T-helper 17 cell (primary cell): ENCODE data around the gene WASHC3. TPM values are rescaled to one million over a fixed set of nuclear protein-coding genes. Genes with fewer than 3 reads are reported as not detected.
A peak's percentile ranks its signal among the peaks of the same experiment; 100 is the strongest.

ENCODE experiments used
- ATAC-seq: fragments of 150-1000 bp; cut with Tn5 transposase; 2 replicates; pipeline ENCODE4 v1.10.0; 2021; ENCODE audit warnings: mild to moderate bottlenecking, moderate library complexity
- DNase-seq, 3 donors: peaks; one replicate each; pipeline versions ENCODE4 v3.0.0 to v3.0.0-alpha.2; 2020 to 2021
- H3K9me3 ChIP-seq: one replicate; pipeline ENCODE4 v1.7.0; 2013; ENCODE audit warnings: low read length, mild to moderate bottlenecking; ENCODE audit not compliant: control insufficient read depth, poor library complexity, severe bottlenecking
- H3K27ac Mint-ChIP-seq: one replicate; pipeline ENCODE4 v1.8.0; 2022; ENCODE audit warnings: mild to moderate bottlenecking, moderate library complexity, mixed read lengths
- H3K27me3 Mint-ChIP-seq: one replicate; pipeline ENCODE4 v1.8.0; 2022; ENCODE audit warnings: mixed read lengths
- H3K36me3 Mint-ChIP-seq: one replicate; pipeline ENCODE4 v1.8.0; 2022; ENCODE audit warnings: low read depth, mixed read lengths
- H3K4me1 Mint-ChIP-seq: one replicate; pipeline ENCODE4 v1.8.0; 2022; ENCODE audit warnings: mild to moderate bottlenecking, mixed read lengths
- H3K4me3 Mint-ChIP-seq: one replicate; pipeline ENCODE4 v1.8.0; 2022; ENCODE audit warnings: mild to moderate bottlenecking, moderate library complexity, mixed read lengths
- total RNA-seq, 4 donors: library from RNA in 2 of 4; stranded (reverse) in 2 of 4; gene quantifications; one replicate each; pipeline ENCODE4 v1.2.3 and lab custom pipeline; 2022 to 2026

The WASHC3 gene
- total RNA-seq, 2 donors from 2014 or later = 27.8 to 37.6 TPM

DNA sequence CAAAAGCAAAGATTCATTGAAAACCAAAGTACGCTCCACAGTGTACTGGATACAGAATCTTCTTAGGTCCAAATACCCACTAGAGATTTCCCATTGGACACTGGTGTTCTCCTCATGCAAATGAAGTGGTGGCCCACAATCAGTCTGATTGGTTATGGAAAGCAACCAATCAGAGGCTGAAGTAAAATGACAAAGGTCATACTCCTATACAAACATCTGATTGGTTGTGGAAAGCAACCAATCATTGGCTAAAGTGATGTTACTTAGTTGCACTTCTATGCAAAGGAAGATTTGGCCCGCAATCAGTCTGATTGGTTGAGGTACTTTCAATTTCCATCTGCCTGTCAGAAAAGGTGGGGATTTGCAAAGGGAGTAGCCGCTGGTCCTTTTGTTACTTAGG lies 1.3 kb upstream of the WASHC3 start:
- DNase-seq (no peak), ATAC-seq (no peak)
- Mint-ChIP-seq H3K36me3 (peaks cover 10% of the 10 kb centered on the region), H3K4me3 (no peak overlapping the region), H3K27me3 (peaks cover 14% of the 10 kb centered on the region), H3K27ac (no peak overlapping the region), H3K4me1 (peaks cover 28% of the 10 kb centered on the region)
- no peaks in the 10 kb centered on the region for H3K9me3 ChIP-seq

GRCh38 chr12:102062419-102062806 lies 622 bp upstream of the WASHC3 start:
- H3K9me3 ChIP-seq = no peaks in the 10 kb centered on the region
- Mint-ChIP-seq H3K27me3 (peaks cover 14% of the 10 kb centered on the region), H3K4me3 (peak overlapping the region; percentile 98), H3K4me1 (peaks cover 33% of the 10 kb centered on the region), H3K27ac (peak overlapping the region; percentile 100), H3K36me3 (peaks cover 10% of the 10 kb centered on the region)
- ATAC-seq = no peak
- DNase-seq = no peak

DNA sequence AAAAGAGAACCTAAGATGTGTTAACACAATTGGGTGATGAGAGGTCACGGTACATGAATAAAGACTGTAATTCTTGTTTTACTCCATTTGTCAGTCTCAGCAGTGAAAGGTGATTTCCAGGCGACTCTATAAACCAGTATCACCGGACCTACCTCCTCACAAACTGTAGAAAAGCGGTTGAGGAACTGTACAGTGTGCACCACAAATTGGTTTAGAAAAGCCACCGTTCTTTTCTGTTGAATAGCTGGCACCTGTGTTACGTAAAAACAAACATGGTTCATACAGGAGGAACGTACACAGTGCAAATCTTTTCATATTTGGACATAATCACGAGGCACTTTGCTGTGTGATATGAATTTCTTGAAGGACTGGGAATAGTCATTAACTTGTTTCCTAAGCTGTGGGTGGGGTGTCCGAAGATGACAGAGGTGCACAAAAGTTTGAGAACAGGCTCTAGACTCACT lies 663 bp downstream of the WASHC3 start:
- H3K4me3 Mint-ChIP-seq = peak overlapping the region; percentile 98
- ATAC-seq (peak; percentile 59), DNase-seq (peak in 1 of 3 donors; percentile 13)
- H3K27me3 Mint-ChIP-seq = peaks cover 13% of the 10 kb centered on the region
- H3K27ac Mint-ChIP-seq = peak overlapping the region; percentile 100
- H3K36me3 Mint-ChIP-seq = peaks cover 16% of the 10 kb centered on the region
- no peaks in the 10 kb centered on the region for H3K9me3 ChIP-seq
- peaks cover 40% of the 10 kb centered on the region for H3K4me1 Mint-ChIP-seq

- H3K36me3 Mint-ChIP-seq = peaks cover 20% of the 10 kb centered on the region
- peak overlapping the region; percentile 33 for H3K4me3 Mint-ChIP-seq
- ATAC-seq (peak; percentile 37), DNase-seq (no peak)
- peaks cover 45% of the 10 kb centered on the region for H3K4me1 Mint-ChIP-seq
- H3K9me3 ChIP-seq = no peaks in the 10 kb centered on the region
- H3K27me3 Mint-ChIP-seq = peaks cover under 1% of the 10 kb centered on the region
- peak overlapping the region; percentile 100 for H3K27ac Mint-ChIP-seq
These were observed 2.4 kb downstream of the WASHC3 start for GRCh38 chr12:102059343-102059742.

DNA sequence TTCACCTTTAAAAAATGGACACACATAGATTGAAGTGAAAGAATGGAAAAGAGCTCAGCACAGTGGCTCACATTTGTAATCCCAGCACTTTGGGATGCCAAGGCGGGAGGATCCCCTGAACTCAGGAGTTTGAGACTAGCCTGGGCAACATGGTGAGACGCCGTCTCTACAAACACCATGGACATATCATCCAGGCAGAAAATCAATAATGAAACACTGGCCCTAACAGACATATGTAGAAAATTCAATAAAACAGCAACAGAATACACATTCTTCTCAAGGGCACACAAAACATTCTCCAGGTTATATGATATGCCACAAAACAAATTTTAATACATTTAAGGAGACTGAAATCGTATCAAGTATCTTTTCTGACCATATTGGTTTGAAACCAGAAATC lies 7.4 kb downstream of the WASHC3 start:
- Mint-ChIP-seq H3K27me3 (no peaks in the 10 kb centered on the region), H3K36me3 (peaks cover 21% of the 10 kb centered on the region), H3K4me3 (no peak overlapping the region), H3K27ac (peak overlapping the region; percentile 19), H3K4me1 (peaks cover 38% of the 10 kb centered on the region)
- ATAC-seq (no peak), DNase-seq (no peak)
- no peaks in the 10 kb centered on the region for H3K9me3 ChIP-seq

GRCh38 chr12:102053062-102053349 lies 8.8 kb downstream of the WASHC3 start:
- H3K4me3 Mint-ChIP-seq = no peak overlapping the region
- H3K4me1 Mint-ChIP-seq = peaks cover 29% of the 10 kb centered on the region
- H3K9me3 ChIP-seq = no peaks in the 10 kb centered on the region
- no peaks in the 10 kb centered on the region for H3K27me3 Mint-ChIP-seq
- H3K27ac Mint-ChIP-seq = peak overlapping the region; percentile 88
- no peak for ATAC-seq
- DNase-seq = no peak
- peaks cover 17% of the 10 kb centered on the region for H3K36me3 Mint-ChIP-seq

GRCh38 chr12:102052192-102053061 lies 9.4 kb downstream of the WASHC3 start:
- Mint-ChIP-seq H3K27ac (no peak overlapping the region), H3K4me3 (no peak overlapping the region), H3K36me3 (peaks cover 17% of the 10 kb centered on the region), H3K4me1 (peaks cover 24% of the 10 kb centered on the region), H3K27me3 (no peaks in the 10 kb centered on the region)
- DNase-seq (no peak), ATAC-seq (no peak)
- H3K9me3 ChIP-seq = no peaks in the 10 kb centered on the region

DNA sequence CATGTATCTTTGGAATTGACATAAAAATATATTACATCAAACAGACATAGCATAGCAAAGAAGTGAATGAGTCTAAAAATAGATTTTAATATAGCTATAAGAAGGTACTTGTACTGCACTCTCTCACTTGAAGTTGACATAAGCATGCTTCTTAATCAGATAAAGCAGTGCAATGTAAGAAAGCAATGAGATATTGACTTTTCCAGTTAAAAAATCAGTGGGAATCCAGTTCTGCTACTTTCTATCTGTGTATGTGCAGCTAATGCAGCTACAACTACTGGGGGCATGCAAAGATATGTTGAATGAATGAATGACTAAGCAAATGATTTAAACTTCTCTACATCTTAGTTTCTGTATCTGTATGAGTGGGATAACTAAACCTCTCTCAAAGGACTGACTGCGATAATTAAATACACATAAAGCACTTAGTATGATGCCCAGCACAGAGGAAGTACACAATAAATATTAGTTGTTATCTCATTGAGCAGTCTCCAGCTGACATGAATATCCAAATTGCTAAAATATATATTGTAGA lies 10.3 kb downstream of the WASHC3 start:
- ATAC-seq (no peak), DNase-seq (no peak)
- peaks cover 20% of the 10 kb centered on the region for H3K4me1 Mint-ChIP-seq
- no peaks in the 10 kb centered on the region for H3K27me3 Mint-ChIP-seq
- peak overlapping the region; percentile 9 for H3K27ac Mint-ChIP-seq
- no peak overlapping the region for H3K4me3 Mint-ChIP-seq
- H3K9me3 ChIP-seq = no peaks in the 10 kb centered on the region
- peaks cover 15% of the 10 kb centered on the region for H3K36me3 Mint-ChIP-seq

DNA sequence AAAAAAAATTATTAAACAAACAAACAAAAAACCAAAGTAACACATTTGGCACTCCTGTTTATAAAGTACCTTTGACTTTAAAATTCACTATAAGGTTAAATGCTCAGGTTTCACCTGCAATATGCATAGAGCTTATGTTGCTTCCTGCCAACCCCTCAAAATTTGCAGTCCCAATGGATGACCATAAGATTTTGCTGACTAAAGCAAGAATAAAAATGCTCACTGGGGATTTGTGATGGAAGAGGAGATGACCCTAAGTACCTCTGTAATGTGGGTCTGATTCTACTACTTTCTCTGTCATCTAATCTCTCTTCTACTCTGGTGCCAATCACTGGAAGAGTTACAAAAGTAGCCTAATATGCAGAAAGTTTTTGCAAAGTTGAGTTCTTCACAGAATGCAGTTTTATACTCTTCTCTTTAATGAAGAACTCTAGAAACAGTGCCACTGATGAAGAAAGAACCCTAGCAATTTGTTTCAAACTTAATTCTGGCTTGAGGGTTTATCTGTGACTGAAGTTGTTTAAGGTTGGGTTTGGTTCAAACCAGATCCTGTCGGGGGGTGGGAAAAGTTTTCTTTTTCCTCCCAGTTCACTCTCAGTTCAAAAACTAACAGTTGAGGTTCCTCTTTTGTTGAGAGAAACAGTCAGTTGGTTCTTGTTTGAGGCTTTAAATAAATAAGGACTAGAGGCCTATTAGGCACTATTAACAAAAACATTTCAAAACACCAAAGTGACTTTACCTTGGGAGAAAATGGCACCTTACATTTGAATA lies 10.9 kb downstream of the WASHC3 start:
- no peak for DNase-seq
- Mint-ChIP-seq H3K27me3 (no peaks in the 10 kb centered on the region), H3K4me1 (peaks cover 17% of the 10 kb centered on the region), H3K27ac (no peak overlapping the region), H3K36me3 (peaks cover 12% of the 10 kb centered on the region), H3K4me3 (no peak overlapping the region)
- no peak for ATAC-seq
- H3K9me3 ChIP-seq = no peaks in the 10 kb centered on the region

DNA sequence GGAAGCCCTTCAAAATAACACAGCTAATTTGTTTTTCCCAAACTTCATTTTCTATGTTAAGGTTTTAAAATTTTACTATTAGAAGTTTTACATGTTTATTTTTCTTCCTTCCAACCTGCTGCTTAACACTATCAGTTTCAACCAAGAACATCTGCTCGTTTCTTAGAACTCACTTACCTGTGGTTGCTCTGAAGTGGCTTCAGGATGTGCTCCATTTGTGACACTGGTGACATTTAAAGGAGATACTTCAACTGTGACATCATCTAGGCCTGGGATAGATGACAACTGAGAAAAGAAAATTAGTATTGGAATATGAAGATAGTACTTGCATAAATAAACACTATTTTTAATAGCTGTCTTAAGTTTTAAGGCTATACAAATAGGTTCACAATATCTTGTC lies 17.9 kb downstream of the WASHC3 start:
- H3K9me3 ChIP-seq = no peaks in the 10 kb centered on the region
- peak overlapping the region; percentile 51 for H3K27ac Mint-ChIP-seq
- DNase-seq (no peak), ATAC-seq (peak; percentile 85)
- no peaks in the 10 kb centered on the region for H3K36me3 Mint-ChIP-seq
- no peaks in the 10 kb centered on the region for H3K27me3 Mint-ChIP-seq
- H3K4me1 Mint-ChIP-seq = peaks cover 3% of the 10 kb centered on the region
- H3K4me3 Mint-ChIP-seq = peak overlapping the region; percentile 28

DNA sequence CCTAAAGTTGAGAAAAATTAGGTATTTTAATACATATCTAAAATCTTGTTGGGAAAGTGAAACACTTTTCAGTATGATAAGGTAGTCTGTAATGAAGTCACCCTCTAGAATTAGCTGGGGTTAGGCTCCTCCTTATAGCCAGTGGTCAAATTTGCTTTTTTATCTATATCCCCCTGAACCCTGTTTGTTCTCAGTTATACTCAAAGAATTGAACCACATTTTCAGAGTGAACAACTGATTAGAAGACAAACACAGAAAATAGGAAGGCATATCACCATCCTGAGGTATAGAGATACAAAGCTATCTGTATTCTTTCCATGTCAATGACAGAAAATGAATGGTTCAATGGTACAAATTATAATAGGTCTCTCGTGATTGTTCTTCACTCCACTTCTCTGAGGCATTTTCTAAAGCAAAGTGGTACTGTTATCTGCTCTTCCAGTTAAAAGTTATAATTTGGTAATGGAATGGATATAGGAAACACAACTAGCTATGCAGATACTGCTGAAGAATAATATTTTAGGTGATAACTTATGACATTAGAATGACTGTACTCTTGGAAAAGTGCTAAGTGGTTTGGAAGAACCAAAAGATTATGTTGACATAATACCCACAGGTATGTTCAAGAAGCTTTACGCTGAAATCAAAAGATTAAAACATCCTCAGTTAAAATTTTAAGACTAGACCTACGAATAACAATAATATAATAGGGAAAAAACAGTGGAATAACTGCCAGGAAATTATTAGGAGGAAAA lies 27.6 kb downstream of the WASHC3 start:
- DNase-seq (no peak), ATAC-seq (no peak)
- H3K36me3 Mint-ChIP-seq = peaks cover 15% of the 10 kb centered on the region

DNA sequence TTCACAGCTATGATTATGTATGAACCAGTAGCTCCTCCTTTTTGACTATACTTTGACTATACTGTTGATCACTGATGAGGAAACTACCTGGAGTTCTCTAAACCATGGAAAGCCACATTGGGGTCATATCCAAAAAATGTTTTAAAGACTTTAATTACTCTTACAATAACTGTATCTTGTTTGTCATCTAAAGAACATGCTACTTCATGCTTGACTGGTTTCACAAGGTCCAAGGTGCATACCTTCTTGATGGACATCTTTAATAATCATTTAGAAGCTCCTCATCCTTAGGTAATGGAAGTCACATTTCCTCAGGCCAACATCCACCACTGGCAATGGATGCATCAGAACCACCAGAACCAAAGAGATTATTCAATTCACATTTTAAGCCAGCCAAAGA lies 29.9 kb downstream of the WASHC3 start:
- no peaks in the 10 kb centered on the region for H3K9me3 ChIP-seq
- DNase-seq = no peak
- H3K4me1 Mint-ChIP-seq = peaks cover 10% of the 10 kb centered on the region
- no peak overlapping the region for H3K4me3 Mint-ChIP-seq
- no peaks in the 10 kb centered on the region for H3K27me3 Mint-ChIP-seq
- H3K27ac Mint-ChIP-seq = no peak overlapping the region
- H3K36me3 Mint-ChIP-seq = peaks cover 12% of the 10 kb centered on the region
- ATAC-seq = no peak

More for the DNA sequence above, 27.6 kb downstream of the WASHC3 start:
- no peaks in the 10 kb centered on the region for H3K9me3 ChIP-seq
- peaks cover 11% of the 10 kb centered on the region for H3K4me1 Mint-ChIP-seq
- H3K27ac Mint-ChIP-seq = no peak overlapping the region
- H3K27me3 Mint-ChIP-seq = no peaks in the 10 kb centered on the region
- H3K4me3 Mint-ChIP-seq = no peak overlapping the region

DNA sequence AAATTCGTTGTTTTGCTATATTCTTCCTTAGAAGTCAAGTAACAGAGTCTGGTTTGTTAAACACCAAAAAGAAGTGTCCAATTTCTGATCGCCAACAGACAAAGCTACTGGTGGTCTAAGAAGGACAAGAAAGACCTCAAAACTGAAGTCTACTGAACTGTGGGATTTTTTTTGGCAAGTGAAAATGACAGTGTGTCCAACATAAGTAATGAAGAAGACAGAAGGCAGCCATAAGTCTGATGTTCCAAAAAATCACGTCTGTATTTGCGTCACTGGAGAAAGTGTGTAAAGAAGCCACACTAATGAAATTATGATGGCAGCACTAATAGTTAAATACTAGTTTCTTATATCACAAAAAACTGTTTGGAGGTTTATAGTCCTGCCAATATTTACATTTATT lies 32.6 kb downstream of the WASHC3 start:
- no peak overlapping the region for H3K27ac Mint-ChIP-seq
- H3K27me3 Mint-ChIP-seq = no peaks in the 10 kb centered on the region
- H3K4me1 Mint-ChIP-seq = peaks cover 8% of the 10 kb centered on the region
- peaks cover 7% of the 10 kb centered on the region for H3K36me3 Mint-ChIP-seq
- H3K9me3 ChIP-seq = no peaks in the 10 kb centered on the region
- ATAC-seq = no peak
- no peak for DNase-seq
- H3K4me3 Mint-ChIP-seq = no peak overlapping the region
